HepG2 (cell line): ENCODE measurements around the gene KAT6B. TPM values are rescaled to one million over a fixed set of nuclear protein-coding genes. Genes with fewer than 3 reads are reported as not detected.

Source experiments
- ATRX ChIP-seq: sonication (generic); formaldehyde crosslinking; IDR thresholded peaks from 2 replicates; pipeline ENCODE4 v1.4.0; 2020; ENCODE audit warnings: missing genetic modification reagents, borderline replicate concordance
- EZH2 ChIP-seq: conservative IDR thresholded peaks from 2 replicates; pipeline ENCODE4 v1.6.1; 2012; ENCODE audit warnings: mild to moderate bottlenecking, low read depth, low read length, moderate library complexity
- GATAD2A ChIP-seq: IDR thresholded peaks from 2 replicates; pipeline ENCODE4 v1.6.1; 2016
- KDM6A ChIP-seq: IDR thresholded peaks from 2 replicates; pipeline ENCODE4 v1.6.1; 2016; ENCODE audit warnings: low read depth
- MAFK ChIP-seq, 2 experiments: IDR thresholded peaks in 1 of 2; conservative IDR thresholded peaks in 1 of 2; 2 replicates each; pipeline ENCODE4 v1.6.1; 2011; ENCODE audit warnings: improper control_type of control experiment in 2 of 2, low read length in 2 of 2
- SKI ChIP-seq: fragments of 450-650 bp; IDR thresholded peaks from one replicate; pipeline ENCODE4 v1.6.1; 2018; ENCODE audit warnings: mild to moderate bottlenecking; ENCODE audit not compliant: partially characterized antibody
- ZBTB1 ChIP-seq: sonication (generic); formaldehyde crosslinking; IDR thresholded peaks from 2 replicates; pipeline ENCODE4 v1.4.0; 2020; ENCODE audit warnings: missing genetic modification reagents, borderline replicate concordance
- ZBTB3 ChIP-seq: sonication (generic); formaldehyde crosslinking; IDR thresholded peaks from 2 replicates; pipeline ENCODE4 v1.4.0; 2020; ENCODE audit warnings: low read depth, mild to moderate bottlenecking, moderate library complexity, missing genetic modification reagents, borderline replicate concordance
- ZNF232 ChIP-seq: sonication (generic); formaldehyde crosslinking; IDR thresholded peaks from 2 replicates; pipeline ENCODE4 v1.4.0; 2020; ENCODE audit warnings: missing genetic modification reagents, borderline replicate concordance
- ZNF350 ChIP-seq: sonication (generic); formaldehyde crosslinking; IDR thresholded peaks from 2 replicates; pipeline ENCODE4 v1.4.0; 2020; ENCODE audit warnings: mild to moderate bottlenecking, low read depth, missing genetic modification reagents, borderline replicate concordance
- ZNF530 ChIP-seq: sonication (generic); formaldehyde crosslinking; IDR thresholded peaks from 2 replicates; pipeline ENCODE4 v1.5.0; 2020; ENCODE audit warnings: low read depth, mild to moderate bottlenecking, missing genetic modification reagents
- polyA plus RNA-seq, 8 experiments: library from polyadenylated mRNA; depleted of rRNA in 3 of 8; stranded (reverse) in 7 of 8; unstranded in 1 of 8; fragments of >200 nt; fragmentation: Illumina TruSeq in 4 of 8; extraction: Trizol in 4 of 8; gene quantifications; 2 replicates each; pipeline versions ENCODE4 v1.2.1 to v1.2.3, GENCODE V29; 2011 to 2016; ENCODE audit warnings: low read depth in 4 of 8, missing spikeins in 1 of 8, mixed read lengths in 1 of 8; ENCODE audit not compliant: insufficient read depth in 1 of 8
- total RNA-seq, 5 experiments: library from RNA; depleted of rRNA; stranded (reverse); fragments of >200 nt; fragmentation: Illumina TruSeq; extraction: Trizol; gene quantifications; 2 replicates each; pipeline ENCODE4 v1.2.3, GENCODE V29; 2016; ENCODE audit warnings: low read depth in 1 of 5
- TF ChIP-seq, protein P1 (sequence below): sonication (generic); formaldehyde crosslinking; IDR thresholded peaks from 2 replicates; pipeline ENCODE4 v1.5.0; 2020; ENCODE audit warnings: mild to moderate bottlenecking, missing genetic modification reagents, borderline replicate concordance
- TF ChIP-seq, protein P2 (sequence below): IDR thresholded peaks from 2 replicates; pipeline ENCODE4 v1.4.0; 2020; ENCODE audit warnings: mild to moderate bottlenecking, missing genetic modification reagents
- TF ChIP-seq, protein P3 (sequence below): sonication (generic); formaldehyde crosslinking; IDR thresholded peaks from 2 replicates; pipeline ENCODE4 v1.4.0; 2020; ENCODE audit warnings: missing genetic modification reagents
- TF ChIP-seq, protein P4 (sequence below): sonication (generic); formaldehyde crosslinking; IDR thresholded peaks from 2 replicates; pipeline ENCODE4 v1.4.0; 2020; ENCODE audit warnings: mild to moderate bottlenecking, missing genetic modification reagents
- TF ChIP-seq, protein P5 (sequence below): sonication (generic); formaldehyde crosslinking; IDR thresholded peaks from 2 replicates; pipeline ENCODE4 v1.4.0; 2020; ENCODE audit warnings: missing genetic modification reagents, borderline replicate concordance

The KAT6B gene
- total and polyA plus RNA-seq, 2 of the 13 experiments (the other 11 are each of a cell fraction or from before 2014, with no cell fraction given), result 3.0 to 9.5 TPM

DNA sequence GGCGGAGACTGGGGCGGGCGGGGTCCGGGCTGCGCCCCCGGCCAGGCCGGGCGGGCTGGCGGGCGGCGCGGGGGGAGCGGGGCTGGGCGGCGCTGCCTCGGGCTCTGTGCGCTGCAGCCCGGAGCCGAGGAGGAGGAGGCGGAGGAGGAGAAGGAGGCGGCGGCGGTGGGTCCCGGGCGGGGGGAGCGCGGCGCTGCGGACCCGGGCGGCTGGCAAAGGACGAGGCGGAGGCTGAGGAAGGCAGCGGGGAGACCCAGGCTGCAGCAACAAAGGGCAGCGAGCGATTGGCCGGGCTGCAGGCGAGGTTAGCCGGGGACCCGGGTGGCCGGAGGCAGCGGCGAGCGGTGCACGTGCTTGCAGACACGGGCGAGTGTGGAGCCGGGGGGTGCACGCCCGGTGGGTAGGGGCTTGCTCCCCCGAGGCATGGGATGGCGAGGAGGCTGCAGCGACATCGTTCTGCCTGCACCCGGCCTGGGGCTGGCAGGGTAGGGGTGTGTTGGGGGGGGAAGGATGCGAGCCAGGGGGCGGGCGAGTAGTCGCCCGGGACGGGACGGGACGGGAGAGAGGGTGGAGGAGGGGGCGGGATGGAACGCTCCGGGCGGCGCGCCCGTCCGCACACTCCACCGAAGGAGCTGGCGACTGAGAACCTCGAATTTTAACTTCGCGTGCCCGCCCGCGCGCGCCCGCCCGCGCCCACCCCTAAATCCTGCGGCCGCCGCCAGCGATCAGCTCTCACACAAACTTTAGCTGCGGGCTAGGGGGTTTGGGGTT lies 844 bp upstream of the KAT6B start (continued):
- TF ChIP-seq, protein P1, sequence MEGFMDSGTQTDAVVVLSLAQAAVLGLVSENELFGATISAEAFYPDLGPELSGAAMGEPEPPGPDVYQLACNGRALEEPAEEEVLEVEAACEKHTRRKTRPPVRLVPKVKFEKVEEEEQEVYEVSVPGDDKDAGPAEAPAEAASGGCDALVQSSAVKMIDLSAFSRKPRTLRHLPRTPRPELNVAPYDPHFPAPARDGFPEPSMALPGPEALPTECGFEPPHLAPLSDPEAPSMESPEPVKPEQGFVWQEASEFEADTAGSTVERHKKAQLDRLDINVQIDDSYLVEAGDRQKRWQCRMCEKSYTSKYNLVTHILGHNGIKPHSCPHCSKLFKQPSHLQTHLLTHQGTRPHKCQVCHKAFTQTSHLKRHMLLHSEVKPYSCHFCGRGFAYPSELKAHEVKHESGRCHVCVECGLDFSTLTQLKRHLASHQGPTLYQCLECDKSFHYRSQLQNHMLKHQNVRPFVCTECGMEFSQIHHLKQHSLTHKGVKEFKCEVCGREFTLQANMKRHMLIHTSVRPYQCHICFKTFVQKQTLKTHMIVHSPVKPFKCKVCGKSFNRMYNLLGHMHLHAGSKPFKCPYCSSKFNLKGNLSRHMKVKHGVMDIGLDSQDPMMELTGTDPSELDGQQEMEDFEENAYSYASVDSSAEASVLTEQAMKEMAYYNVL (CRISPR knock-in tag), result no peak
- TF ChIP-seq SKI, result no peak
- TF ChIP-seq, protein P2, sequence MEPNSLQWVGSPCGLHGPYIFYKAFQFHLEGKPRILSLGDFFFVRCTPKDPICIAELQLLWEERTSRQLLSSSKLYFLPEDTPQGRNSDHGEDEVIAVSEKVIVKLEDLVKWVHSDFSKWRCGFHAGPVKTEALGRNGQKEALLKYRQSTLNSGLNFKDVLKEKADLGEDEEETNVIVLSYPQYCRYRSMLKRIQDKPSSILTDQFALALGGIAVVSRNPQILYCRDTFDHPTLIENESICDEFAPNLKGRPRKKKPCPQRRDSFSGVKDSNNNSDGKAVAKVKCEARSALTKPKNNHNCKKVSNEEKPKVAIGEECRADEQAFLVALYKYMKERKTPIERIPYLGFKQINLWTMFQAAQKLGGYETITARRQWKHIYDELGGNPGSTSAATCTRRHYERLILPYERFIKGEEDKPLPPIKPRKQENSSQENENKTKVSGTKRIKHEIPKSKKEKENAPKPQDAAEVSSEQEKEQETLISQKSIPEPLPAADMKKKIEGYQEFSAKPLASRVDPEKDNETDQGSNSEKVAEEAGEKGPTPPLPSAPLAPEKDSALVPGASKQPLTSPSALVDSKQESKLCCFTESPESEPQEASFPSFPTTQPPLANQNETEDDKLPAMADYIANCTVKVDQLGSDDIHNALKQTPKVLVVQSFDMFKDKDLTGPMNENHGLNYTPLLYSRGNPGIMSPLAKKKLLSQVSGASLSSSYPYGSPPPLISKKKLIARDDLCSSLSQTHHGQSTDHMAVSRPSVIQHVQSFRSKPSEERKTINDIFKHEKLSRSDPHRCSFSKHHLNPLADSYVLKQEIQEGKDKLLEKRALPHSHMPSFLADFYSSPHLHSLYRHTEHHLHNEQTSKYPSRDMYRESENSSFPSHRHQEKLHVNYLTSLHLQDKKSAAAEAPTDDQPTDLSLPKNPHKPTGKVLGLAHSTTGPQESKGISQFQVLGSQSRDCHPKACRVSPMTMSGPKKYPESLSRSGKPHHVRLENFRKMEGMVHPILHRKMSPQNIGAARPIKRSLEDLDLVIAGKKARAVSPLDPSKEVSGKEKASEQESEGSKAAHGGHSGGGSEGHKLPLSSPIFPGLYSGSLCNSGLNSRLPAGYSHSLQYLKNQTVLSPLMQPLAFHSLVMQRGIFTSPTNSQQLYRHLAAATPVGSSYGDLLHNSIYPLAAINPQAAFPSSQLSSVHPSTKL, result no peak; the same call in 1 of the 2 replicates
- TF ChIP-seq, protein P3, sequence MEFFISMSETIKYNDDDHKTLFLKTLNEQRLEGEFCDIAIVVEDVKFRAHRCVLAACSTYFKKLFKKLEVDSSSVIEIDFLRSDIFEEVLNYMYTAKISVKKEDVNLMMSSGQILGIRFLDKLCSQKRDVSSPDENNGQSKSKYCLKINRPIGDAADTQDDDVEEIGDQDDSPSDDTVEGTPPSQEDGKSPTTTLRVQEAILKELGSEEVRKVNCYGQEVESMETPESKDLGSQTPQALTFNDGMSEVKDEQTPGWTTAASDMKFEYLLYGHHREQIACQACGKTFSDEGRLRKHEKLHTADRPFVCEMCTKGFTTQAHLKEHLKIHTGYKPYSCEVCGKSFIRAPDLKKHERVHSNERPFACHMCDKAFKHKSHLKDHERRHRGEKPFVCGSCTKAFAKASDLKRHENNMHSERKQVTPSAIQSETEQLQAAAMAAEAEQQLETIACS (CRISPR knock-in tag), result peak; percentile 75
- no peak for TF ChIP-seq MAFK (conservative IDR thresholded peaks at IDR 0.05 in 1 of 2, IDR thresholded peaks at IDR 0.05 in 1 of 2; ENCODE audit: low read length in 2 of 2)
- peak; percentile 37; the same call in 1 of the 2 replicates for TF ChIP-seq ZNF350 (CRISPR knock-in tag)
- TF ChIP-seq ATRX (CRISPR knock-in tag), result no peak
- no peak for TF ChIP-seq GATAD2A (CRISPR knock-in tag)
- TF ChIP-seq, protein P4, sequence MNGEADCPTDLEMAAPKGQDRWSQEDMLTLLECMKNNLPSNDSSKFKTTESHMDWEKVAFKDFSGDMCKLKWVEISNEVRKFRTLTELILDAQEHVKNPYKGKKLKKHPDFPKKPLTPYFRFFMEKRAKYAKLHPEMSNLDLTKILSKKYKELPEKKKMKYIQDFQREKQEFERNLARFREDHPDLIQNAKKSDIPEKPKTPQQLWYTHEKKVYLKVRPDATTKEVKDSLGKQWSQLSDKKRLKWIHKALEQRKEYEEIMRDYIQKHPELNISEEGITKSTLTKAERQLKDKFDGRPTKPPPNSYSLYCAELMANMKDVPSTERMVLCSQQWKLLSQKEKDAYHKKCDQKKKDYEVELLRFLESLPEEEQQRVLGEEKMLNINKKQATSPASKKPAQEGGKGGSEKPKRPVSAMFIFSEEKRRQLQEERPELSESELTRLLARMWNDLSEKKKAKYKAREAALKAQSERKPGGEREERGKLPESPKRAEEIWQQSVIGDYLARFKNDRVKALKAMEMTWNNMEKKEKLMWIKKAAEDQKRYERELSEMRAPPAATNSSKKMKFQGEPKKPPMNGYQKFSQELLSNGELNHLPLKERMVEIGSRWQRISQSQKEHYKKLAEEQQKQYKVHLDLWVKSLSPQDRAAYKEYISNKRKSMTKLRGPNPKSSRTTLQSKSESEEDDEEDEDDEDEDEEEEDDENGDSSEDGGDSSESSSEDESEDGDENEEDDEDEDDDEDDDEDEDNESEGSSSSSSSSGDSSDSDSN, result peak; percentile 76
- no peak for TF ChIP-seq ZNF232 (CRISPR knock-in tag)
- no peak for TF ChIP-seq KDM6A
- no peak for TF ChIP-seq ZBTB3 (CRISPR knock-in tag)
- no peak for TF ChIP-seq ZBTB1 (CRISPR knock-in tag)
- no peak for TF ChIP-seq EZH2
- TF ChIP-seq ZNF530 (CRISPR knock-in tag), result no peak
- TF ChIP-seq, protein P5, sequence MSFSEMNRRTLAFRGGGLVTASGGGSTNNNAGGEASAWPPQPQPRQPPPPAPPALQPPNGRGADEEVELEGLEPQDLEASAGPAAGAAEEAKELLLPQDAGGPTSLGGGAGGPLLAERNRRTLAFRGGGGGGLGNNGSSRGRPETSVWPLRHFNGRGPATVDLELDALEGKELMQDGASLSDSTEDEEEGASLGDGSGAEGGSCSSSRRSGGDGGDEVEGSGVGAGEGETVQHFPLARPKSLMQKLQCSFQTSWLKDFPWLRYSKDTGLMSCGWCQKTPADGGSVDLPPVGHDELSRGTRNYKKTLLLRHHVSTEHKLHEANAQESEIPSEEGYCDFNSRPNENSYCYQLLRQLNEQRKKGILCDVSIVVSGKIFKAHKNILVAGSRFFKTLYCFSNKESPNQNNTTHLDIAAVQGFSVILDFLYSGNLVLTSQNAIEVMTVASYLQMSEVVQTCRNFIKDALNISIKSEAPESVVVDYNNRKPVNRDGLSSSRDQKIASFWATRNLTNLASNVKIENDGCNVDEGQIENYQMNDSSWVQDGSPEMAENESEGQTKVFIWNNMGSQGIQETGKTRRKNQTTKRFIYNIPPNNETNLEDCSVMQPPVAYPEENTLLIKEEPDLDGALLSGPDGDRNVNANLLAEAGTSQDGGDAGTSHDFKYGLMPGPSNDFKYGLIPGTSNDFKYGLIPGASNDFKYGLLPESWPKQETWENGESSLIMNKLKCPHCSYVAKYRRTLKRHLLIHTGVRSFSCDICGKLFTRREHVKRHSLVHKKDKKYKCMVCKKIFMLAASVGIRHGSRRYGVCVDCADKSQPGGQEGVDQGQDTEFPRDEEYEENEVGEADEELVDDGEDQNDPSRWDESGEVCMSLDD, result no peak; the same call in 1 of the 2 replicates
